Measurements from ENCODE around the gene KCNK7. TPM values are rescaled to one million over a fixed set of nuclear protein-coding genes. Genes with fewer than 3 reads are reported as not detected.
A peak's percentile ranks its signal among the peaks of the same experiment; 100 is the strongest.

Gene KCNK7
- total RNA-seq, 1 donor from 2014 or later: not detected

GRCh38 chr11:65611758-65612603 lies 16.4 kb upstream of the KCNK7 start:
- ATAC-seq (no peak), DNase-seq (ENCODE audit: low spot score) (no peak)

- ATAC-seq: no peak
- no peak for DNase-seq (ENCODE audit: low spot score)
Measured at GRCh38 chr11:65611028-65611757, 15.6 kb upstream of the KCNK7 start.

GRCh38 chr11:65610404-65610803 lies 14.8 kb upstream of the KCNK7 start:
- no peak for DNase-seq (ENCODE audit: low spot score)
- ATAC-seq: no peak

- DNase-seq (ENCODE audit: low spot score): no peak
Measured at GRCh38 chr11:65609665-65610064, 14.1 kb upstream of the KCNK7 start.

GRCh38 chr11:65609229-65609628 lies 13.6 kb upstream of the KCNK7 start:
- no peak for ATAC-seq
- DNase-seq (ENCODE audit: low spot score): no peak

More at GRCh38 chr11:65609665-65610064, 14.1 kb upstream of the KCNK7 start:
- ATAC-seq: no peak

- ATAC-seq (no peak), DNase-seq (ENCODE audit: low spot score) (no peak)
Measured at GRCh38 chr11:65607614-65608426, 12.2 kb upstream of the KCNK7 start.

- ATAC-seq: peak; percentile 56
- no peak for DNase-seq (ENCODE audit: low spot score)
Measured at GRCh38 chr11:65606876-65607613, 11.4 kb upstream of the KCNK7 start.

- DNase-seq (ENCODE audit: low spot score) (no peak), ATAC-seq (no peak)
Measured at GRCh38 chr11:65604258-65604657, 8.7 kb upstream of the KCNK7 start.

GRCh38 chr11:65599955-65600246 lies 4.3 kb upstream of the KCNK7 start:
- DNase-seq (ENCODE audit: low spot score) (no peak), ATAC-seq (no peak)

- ATAC-seq: no peak
- no peak for DNase-seq (ENCODE audit: low spot score)
Measured at GRCh38 chr11:65599216-65599954, 3.8 kb upstream of the KCNK7 start.

GRCh38 chr11:65598258-65598699 lies 2.7 kb upstream of the KCNK7 start:
- DNase-seq (ENCODE audit: low spot score): no peak
- ATAC-seq: no peak

- DNase-seq (ENCODE audit: low spot score): no peak
- no peak for ATAC-seq
Measured at GRCh38 chr11:65596520-65596919, 920 bp upstream of the KCNK7 start.

- no peak for ATAC-seq
- no peak for DNase-seq (ENCODE audit: low spot score)
Measured at GRCh38 chr11:65595131-65595530, 469 bp downstream of the KCNK7 start.

GRCh38 chr11:65593518-65594414 lies 1.8 kb downstream of the KCNK7 start:
- DNase-seq (ENCODE audit: low spot score) (no peak), ATAC-seq (peak; percentile 64)

GRCh38 chr11:65592858-65593517 lies 2.6 kb downstream of the KCNK7 start:
- DNase-seq (ENCODE audit: low spot score) (no peak), ATAC-seq (no peak)

GRCh38 chr11:65591939-65592857 lies 3.4 kb downstream of the KCNK7 start:
- DNase-seq (ENCODE audit: low spot score) (no peak), ATAC-seq (peak; percentile 50)

- DNase-seq (ENCODE audit: low spot score) (no peak), ATAC-seq (no peak)
Measured at GRCh38 chr11:65590240-65590738, 5.3 kb downstream of the KCNK7 start.
